ENCODE data around the gene MOV10L1.
"Not testable (repeated sequence)": the region's sequence is repeated elsewhere in the genome, so short reads cannot be mapped to it uniquely, and the experiment has no call there.

Gene MOV10L1

DNA sequence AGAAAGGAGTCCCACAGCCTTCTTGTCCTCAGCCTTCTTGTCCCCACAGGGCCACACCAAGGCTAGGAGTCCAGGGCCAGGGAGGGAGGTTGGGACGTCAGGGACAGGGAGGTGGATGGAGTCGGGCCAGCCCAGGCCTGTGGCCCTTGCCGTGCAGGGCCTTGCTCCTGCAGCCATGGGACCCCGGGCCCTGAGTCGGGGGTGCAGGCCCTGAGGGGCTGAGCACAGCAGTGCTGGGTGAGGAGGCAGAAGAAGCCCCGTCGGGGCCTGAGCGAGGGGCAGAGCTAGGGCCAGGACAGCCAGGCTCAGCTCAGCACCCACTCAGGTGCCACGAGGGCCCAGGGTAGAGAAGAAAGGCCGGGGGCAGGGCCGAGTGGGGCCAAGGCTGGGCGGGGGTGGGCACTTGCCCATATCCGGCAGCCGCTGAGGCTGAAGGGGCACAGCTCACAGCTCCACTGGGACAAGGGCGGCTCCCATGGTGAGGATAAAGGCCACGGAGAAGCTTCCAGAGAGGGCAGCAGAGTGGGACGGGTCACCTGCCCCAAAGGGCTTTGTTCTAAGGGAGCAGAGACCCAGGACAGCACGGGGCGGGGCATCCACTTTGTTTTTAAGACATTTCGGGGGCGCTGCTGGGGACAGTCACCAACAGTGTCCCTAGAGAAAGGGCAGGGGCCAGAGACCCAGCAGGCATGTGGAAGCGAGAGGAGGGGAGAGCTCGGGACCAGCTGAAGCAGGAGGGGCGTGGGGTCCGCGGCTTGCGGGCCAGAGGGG, 8.2 kb upstream of the MOV10L1 start:
- DNase-seq, result no peak

DNA sequence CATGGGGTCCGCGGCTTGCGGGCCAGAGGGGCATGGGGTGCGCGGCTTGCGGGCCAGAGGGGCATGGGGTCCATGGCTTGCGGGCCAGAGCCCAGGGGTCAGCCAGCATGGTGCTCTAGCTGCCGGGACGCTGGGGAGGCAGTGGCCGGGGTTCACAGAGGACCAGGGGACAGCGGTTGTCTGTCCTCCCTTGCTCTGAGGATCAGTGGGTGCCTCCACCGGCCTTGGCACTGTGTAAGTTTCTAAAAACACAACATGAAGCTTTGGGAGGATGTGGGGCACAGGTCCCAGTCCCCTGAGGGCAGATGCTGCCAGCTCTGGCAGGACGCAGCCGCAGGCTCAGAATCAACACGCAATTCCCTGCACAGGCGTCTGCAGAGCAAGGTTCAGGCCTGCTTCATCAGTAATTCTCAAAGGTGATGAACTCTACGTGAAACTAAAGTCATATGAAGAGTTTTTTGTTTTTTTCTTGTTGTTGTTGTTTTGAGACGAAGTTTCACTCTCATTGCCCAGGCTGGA, 7.5 kb upstream of the MOV10L1 start:
- DNase-seq, result no peak

DNA sequence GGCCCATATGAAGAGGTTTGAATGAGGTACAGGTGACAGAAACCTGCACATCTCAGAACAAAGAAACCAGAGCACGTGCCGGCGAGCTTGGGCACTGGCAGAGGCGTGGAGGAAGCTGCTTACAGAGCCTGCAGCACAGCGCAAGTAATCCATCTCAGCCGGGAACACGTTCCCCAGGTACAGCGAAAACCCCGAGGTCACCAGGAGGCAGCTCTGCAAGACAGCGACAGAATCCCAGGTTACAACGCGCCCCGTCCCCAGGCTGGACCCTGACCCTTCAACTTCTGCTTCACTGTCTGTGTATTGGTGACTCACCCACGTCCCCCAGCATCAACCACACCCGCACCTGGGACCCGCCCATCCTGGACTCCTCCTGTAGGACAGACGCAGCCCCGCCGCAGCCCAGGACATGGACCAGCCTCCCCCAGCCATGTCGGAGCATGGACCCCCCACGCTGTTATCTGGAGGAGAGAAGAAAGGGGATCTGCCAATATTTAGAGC, 6.8 kb upstream of the MOV10L1 start:
- no peak for DNase-seq

DNA sequence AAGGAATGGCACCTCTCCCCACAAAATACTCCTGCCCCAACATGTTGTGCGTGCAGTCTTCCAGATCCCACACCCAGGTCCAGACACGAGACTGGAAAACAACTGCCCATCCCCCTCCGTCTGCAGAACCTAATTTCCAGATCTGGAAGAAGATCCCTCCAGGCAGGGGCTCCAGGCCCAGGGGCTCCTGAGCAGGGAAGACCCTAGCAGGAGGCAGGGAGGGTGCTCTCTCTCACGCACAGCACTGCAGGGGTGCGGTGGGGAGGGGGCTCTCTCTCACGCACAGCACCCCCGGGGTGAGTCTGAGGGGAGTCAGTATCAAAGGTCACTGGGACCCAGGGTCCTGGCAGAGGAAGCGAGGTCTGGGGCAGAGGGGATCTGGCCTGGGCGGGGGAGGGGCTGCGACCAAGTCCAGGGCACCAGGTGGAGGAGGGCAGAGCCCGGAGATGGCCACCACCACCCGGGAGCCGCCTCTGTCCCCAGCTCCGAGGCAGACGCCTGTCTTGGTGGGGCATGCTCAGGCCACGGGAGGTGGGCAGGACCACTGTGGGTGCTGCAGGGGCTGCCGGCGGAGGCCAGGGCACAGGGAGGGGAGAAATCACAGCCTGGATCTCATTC, 6.2 kb upstream of the MOV10L1 start:
- no peak for DNase-seq

DNA sequence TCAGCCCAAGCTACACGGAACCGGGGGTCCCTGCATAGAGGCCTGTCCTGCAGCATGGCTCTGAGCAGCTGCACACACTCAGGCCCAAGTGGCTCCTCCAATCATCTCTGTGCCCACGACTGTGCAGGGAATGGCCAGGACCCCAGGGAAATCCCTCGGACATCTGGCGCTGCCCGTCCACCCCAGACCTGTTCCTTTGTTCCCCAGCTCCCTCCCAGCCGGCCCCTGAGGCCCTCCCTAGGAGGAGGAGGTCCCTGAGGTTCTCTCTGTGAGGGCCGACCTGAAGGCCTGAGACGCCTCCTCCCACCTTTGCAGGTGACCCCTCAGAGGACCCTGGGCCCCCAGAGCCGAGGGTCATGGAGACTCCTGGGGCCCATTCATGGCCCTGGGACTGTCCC, 5.7 kb upstream of the MOV10L1 start:
- no peak for DNase-seq

DNA sequence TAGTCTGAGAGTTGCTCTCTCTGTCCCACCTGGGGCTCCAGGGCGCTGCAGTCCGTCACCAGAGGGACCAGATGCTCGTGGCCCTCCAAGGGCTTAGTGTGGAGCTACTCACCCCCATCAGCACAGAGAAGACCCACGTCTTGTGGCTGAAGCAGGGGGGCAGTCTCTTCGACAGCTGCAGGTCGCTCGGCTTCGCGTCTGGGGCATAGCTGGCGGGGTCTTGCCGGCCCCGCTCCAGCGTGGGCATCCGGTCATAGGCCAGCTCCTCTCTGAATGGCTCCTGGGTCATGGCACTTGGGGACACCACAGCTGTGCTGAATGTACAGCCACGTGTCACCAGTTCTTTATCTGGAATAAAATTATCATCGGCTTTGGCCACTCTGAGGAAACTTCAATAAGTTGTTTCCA, 5.2 kb upstream of the MOV10L1 start:
- DNase-seq, result no peak

DNA sequence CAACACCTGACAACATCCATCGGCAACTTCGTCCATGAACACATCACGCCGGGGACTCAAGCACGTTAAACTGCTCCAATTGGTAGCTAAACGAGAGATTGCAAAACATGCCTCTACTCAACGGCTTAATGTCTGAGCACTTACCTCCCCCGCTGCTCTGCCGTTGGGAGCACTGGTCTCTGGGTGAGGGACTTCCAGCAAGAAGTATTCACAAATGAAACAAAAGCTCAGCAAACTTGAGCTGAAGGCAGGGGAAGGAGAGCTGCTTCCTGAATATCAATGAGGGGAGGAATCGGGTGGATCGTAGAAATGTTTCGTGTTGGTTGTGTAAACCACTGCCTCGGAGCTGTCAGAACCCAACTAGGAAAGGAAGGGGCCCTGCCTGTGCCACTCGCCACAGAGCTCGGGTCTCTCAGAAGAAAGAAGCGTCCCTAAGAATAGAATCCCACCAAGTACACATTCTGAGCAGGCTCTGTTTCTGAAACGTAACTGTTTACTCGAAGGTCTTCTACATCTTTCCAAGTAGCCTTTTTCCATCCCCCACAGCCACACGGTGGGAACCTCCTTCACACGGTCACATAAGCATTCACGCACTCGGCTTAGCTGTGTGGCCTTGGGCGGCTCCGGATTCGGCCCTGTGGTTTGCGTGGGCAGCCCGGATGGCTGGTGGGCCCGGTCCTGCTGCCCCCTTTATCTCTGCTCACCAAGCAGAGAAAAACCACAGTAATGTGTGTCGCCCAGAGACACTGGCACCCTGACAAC, 4.4 kb upstream of the MOV10L1 start, which contains the start of gene MLC1:
Gene MLC1, minus strand, starts transcription at position 216 of the 762 bp plus-strand sequence. CDS start 524 bp downstream, outside the sequence.
- DNase-seq, result peak; percentile 92

DNA sequence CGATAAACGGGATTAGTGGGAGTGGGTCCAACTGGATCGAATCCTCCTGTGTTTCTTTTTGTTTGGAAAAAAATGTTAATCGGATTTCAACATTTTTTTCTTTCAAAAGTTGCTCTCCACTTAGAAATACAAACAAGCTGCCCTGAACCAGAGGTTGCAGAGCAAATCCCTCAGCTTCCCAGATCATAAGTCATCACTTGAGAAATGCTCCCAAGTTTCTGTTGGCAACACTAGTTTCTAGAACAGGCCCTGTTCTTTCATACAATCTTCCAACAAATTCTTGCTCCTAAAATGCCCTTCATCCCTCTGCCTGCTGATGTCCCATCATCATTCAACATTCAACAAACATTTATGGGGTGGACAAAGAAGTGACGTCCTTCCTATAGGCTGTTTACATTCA, 3.3 kb upstream of the MOV10L1 start:
- DNase-seq, result no peak

DNA sequence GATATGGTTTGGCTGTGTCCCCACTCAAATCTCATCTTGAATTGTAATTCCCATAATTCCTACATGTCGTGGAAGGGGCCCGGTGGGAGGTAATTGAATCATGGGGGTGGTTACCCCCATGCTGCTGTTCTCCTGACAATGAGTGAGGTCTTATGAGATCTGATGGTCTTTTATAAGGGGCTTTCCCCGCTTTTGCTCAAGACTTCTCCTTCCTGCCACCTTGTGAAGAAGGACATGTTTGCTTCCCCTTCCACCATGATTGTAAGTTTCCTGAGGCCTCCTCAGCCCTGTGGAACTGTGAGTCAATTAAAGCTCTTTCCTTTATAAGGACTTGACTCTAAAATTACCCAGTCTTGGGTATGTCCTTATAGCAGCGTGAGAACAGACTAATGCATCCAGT, 2.8 kb upstream of the MOV10L1 start:
- DNase-seq, result not testable (repeated sequence)

DNA sequence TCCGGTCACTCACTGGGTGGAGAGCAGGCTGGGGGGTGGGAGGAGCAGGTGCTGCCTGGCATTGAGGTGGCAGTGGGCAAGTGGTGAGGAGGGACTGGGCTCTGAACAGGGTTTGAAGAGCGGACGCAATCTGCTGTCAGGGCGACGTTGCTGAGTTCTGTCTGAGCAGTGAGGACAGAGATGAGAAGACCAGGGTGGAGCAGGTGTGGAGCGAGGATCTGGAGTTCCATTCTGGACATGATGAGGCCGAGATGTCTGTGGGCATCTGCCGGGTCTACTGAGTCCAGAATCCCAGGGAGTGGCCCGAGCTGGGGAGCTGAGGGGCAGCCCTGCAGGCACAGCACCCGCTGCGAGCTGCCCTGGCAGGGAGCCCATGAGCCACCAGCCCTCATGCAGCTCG, 2.2 kb upstream of the MOV10L1 start:
- DNase-seq, result no peak

DNA sequence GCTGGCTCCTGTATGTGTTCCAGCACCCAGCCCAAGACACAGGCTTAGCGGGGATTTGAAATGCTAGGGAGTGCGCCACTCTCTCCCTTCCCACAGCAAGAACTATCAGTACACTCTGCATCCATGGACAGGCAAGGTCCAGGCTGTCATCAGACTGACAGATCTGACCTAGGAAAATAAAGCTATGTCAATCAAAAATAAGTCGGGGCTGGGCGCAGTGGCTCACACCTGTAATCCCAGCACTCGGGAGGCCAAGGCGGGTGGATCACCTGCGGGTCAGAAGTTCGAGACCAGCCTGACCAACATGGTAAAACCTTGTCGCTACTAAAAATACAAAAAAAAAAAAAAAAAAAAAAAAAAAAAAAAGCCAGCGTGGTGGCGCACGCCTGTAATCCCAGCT, 1.7 kb upstream of the MOV10L1 start:
- no peak for DNase-seq

DNA sequence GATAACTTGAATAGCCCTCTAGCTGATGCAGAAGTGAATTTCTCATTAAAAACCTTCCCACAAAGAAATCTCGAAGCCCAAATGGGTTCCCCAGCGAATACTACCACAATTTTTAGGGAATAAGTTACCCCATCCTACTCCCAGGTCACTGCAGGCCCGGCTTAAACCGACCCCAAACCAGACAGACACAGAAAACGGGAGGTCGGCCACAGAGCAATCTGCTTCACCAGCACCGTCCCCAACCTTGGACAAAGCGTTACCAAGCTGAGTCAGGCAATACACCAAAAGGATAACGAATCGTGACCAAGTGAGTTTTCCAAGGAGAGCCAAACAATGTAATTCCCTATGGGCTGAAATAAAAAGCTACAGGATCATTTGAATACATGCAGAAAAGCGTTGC, 575 bp upstream of the MOV10L1 start:
- no peak for DNase-seq

DNA sequence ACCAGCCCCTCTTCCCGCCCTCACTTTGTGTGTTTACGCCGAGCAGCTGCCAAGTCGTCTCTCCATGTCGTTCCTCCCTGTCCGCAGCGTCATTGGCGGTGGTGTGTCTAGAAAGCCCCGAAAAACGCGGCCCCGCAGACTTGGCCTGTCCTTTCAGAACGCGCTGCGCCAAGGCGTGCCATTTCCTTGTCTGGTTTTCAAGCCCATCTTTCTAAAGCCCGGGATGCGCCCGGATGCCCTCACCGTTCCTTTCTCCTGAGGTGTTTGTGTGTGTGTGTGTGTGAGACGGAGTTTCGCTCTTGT, 557 bp downstream of the MOV10L1 start:
- no peak for DNase-seq

DNA sequence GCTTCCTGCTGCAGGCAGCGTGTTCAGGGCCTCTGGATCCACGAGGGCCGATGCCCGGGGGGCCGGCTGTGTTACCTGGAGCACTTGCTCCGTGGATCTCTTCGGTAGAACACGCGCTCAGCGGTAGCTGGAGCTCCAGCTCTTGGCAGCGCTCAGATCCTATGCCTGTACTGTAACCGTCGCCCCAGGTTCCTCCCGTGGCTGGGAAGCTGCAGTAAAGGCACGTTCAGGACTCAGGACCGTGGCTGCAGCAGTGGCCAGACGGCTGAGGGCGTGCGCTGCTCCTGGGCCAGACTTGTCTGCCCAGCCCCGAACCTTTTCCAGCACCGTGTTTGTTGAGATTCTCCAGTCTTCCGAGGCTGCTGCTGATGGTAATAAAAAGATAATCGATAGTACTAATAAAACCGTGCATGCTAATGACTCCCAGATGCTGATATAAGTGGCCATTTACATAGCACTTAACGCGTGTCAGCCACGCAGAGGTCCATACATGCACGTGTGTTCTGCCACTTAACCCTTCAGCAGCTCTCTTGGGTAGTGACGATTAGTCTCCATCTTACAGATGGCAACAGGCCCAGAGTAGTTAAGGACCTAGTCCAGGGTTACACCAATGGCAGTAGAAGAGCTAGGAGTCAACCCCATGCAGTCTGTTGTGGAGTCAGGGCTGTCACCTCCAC, 1.4 kb downstream of the MOV10L1 start:
- DNase-seq, result no peak

DNA sequence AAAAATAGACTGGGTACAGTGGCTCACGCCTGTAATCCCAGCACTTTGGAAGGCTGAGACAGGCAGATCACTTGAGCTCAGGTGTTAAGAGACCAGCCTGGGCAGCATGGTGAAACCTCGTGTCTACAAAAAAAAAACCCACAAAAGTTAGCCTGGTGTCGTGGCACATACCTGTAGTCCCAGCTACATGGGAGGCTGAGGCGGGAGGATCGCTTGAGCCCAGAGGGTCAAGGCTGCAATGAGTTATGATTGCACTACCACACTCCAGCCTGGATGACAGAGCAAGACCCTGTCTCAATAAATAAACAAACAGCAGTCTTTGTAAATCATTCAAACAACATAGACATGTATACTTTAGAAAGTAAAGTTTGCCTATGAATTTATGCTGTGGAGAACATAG, 2.5 kb downstream of the MOV10L1 start:
- no peak for DNase-seq

DNA sequence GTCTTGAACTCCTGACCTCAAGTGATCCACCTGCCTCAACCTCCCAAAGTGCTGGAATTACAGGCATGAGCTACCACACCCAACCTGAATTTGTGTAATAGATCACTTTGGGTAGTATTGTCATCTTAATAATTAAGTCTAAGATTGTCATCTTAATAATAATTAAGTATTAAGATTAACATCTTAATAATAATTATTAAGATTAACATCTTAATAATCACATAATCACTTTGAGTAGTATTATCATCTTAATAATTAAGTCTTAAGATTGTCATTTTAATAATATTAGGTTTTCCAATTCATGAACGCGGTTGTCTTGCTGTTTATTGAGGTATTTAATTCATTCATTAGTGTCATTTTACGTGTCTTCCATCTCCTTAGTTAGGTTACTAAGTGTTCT, 8.2 kb downstream of the MOV10L1 start:
- DNase-seq, result no peak

DNA sequence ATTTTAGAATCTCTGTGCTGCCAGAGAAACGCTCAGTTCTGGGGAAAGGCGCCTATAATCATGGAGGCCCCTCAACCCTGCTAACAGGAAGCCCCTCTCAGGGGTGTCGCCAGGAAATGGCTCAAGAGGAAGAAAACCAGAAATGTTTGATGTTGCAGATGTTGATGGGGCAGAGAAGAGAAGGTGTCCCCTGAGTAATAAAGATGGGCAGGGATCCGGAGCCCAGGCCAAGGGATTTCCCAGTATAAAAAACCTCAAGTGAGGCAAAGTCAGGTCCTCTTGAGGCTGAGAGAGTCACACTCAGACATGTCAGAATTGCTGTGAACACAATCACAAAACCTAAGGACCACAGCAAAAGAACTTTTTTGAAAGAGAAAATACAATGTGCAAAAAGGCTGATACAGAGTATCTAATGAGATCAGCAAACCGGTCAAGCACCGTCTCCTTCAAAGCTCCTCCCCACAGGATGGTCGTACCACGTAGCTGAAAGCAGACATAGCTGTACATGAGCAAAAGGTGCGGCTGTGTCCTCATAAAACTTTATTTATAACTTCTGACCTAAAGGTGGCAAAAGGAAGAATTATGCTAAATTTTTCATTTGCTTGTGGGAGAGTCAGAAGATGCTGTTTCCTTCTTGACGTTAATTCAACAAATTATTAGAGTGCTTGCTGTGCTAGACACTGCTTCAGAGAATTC, 12.2 kb downstream of the MOV10L1 start:
- DNase-seq, result no peak

DNA sequence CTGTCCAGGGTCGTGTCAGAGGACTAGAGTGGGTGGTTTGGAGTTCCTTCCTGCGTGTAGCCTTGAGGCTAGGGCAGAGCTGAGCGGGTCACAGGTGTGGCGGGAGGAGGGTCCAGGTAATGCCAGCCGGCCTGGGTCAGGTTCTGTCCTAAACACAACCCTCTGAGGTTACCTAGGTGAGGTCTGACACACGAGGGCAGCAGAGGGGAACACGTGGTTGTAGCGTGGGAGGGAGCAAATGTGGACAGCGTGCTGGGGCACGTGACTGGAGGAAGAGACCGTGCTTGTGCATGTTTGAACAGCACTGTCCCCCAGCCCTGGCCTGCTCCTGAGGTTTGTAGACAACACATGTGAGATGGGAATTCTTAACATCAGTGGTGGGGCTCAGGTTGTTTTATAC, 13.1 kb downstream of the MOV10L1 start:
- DNase-seq, result no peak

DNA sequence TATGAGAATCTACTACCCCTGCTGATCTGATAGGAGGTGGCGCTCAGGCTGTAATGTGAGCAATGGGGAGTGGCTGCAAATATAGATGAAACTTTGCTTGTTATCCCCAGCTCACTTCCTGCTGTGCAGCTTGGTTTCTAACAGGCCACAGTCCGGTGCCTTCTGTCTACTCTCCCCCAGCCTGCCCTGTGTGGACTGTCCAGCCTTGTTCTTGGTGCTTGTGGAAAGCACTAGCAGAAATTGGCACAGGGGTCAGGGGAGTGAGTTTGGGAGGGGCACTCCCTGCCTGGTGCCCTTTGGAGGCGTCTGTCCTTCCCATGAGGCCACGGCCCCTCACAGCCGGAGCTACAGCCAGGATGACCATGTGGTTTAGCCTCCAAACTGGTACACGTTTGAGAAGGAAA, 14.3 kb downstream of the MOV10L1 start:
- no peak for DNase-seq

DNA sequence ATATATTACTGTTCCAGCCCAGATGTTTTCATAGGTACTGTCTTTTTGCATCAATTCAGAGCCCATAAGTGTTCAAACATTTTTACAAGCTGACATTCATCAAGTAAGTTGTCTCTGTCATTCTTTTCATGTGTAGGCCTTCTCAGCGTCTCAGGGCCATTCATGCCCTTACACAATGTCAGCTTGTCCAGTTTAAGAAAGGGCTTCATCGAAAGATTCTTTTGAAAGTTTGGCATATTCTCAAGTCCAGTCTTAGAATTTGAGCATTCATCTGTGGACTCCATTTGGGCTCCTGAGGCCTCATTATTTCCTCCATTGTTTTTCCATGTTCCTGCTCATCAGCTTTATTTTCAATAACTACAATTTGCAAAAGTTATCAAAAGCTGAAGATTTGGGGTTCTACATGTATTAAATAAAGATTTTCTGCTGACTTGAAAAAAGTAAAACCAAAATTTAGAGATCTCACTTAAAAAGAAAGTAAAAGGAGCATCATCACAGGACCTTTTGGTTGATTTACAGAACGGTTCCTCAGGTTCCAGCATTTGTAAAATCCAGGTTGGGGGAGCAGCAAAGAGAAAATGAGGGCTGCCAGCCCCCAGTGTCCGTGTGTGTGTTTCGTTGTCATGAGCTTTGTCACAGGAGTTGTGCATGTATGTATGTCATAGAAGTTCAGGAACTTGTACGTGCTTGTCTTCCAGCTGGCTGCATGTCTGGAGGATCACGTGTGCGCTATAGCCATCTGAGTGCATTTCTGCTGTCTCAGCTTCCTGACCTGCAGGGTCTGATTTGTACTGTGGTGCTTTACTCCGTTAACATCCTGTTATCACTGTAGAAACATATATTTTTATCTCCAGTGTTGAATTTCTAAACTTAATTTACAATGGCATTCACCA, 15.6 kb downstream of the MOV10L1 start:
- no peak for DNase-seq

DNA sequence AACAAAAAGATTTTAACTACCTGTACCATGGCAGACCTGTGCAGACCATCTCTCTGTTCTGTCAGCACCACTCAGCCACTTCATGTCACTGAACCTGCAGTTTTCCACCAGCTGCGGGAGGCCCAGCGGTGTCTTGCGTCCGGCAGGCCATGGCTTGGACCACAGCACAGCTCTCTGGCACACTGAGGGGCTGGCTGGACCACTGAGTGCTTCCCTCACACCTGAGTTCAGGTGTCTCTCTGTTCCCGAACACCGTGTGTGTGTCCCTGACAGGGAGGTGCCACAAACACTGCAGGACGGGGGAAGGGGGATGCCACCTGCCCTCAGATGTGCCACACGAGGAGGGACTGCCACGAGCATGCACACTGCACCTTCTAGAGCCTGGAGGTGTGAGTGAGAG, 17.7 kb downstream of the MOV10L1 start:
- no peak for DNase-seq
